Activated naive CD8-positive, alpha-beta T cell treated with anti-CD3 and anti-CD28 coated beads, Interleukin-2, amount 50 U/mL, for 16 hours (primary cell): ENCODE data around the gene NOS1AP.
"Not testable (repeated sequence)": the region's sequence is repeated elsewhere in the genome, so short reads cannot be mapped to it uniquely, and the experiment has no call there.

Source experiments
- DNase-seq: peaks from one replicate; pipeline ENCODE4 v3.0.0-alpha.2; 2020; ENCODE audit warnings: low read depth, low spot score

NOS1AP gene

DNA sequence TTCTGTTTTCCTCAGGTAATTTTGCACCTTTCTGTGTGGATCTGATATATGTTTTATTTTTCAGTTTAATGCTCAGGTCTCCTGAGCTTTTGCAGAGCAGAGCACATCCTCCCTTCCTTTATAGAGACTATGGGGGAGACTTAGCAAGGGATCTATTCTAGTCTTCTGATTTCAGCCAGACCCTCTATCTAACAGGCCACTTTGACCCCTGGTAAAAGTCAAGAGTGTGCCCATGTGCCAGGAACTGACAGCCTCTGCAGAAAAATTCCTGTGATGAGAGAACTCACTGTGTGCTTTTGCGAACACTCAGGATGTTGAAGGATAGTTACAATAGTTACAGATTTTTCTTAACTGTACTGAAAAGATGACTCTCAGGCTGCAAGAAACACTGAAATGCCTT lies 123.3 kb downstream of the NOS1AP start:
- DNase-seq: no peak

GRCh38 chr1:162193221-162193620 lies 123.7 kb downstream of the NOS1AP start:
- DNase-seq: no peak

GRCh38 chr1:162193815-162194214 lies 124.3 kb downstream of the NOS1AP start:
- no peak for DNase-seq

- no peak for DNase-seq
Measured at GRCh38 chr1:162195567-162195966, 126.1 kb downstream of the NOS1AP start.

DNA sequence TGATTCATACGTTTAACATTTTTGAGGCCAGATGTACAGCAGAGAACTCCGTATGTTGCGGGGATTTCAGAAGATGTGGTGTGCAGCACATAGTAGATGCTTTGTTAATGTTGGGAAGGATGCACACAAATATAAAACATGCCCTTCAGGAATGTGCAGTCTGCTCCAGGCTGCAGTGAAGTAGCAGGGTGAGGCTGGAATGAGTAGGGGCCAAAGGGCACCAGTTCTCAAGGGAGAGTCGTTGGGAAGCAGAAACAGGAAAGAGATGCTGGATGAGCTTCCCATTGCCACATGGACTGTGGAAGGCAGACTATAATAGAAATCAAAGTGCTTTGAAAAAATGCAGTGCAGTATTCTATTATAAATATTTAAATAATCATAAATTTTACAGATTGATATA lies 126.9 kb downstream of the NOS1AP start:
- DNase-seq: no peak

DNA sequence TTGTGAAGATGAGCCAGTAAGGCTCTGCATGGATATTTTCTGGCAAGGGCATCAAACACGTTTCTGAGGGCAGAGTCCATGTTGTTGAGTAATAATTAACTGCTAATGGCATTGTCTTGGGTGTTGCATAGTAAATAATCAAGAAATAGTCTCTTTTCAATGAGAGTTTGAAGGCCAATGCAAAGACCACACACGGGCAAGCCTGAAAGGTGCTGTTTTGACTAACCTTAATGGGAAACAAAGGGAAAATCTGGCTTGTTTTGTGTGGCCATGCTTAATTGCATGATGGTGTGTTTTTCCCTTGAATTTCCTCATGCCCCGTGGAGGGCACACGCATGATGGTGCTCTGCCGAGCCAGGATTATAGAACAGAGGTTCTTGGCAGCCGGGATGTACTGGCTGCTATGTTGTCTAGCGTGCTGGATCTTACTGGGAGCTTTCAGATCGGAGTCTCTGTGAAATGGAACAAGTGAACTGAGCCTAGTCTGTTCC lies 127.6 kb downstream of the NOS1AP start:
- DNase-seq: no peak

- no peak for DNase-seq
Measured at GRCh38 chr1:162197615-162198421, 128.3 kb downstream of the NOS1AP start.

- DNase-seq: no peak
Measured at GRCh38 chr1:162200096-162200847, 130.8 kb downstream of the NOS1AP start.

DNA sequence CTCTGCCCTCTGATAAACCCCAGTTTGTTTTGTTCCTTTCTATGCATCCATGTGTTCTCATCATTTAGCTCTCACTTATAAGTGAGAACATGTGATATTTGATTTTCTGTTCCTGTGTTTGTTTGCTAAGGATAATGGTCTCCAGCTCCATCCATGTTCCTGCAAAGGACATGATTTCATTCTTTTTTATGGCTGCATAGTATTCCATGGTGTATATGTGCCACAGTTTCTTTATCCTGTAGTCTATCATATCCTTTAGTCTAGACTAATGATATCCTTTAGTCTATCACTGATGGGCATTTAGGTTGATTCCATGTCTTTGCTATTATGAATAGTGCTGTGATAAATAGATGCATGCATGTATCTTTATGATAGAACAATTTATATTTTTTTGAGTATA lies 131.6 kb downstream of the NOS1AP start:
- not testable (repeated sequence) for DNase-seq

DNA sequence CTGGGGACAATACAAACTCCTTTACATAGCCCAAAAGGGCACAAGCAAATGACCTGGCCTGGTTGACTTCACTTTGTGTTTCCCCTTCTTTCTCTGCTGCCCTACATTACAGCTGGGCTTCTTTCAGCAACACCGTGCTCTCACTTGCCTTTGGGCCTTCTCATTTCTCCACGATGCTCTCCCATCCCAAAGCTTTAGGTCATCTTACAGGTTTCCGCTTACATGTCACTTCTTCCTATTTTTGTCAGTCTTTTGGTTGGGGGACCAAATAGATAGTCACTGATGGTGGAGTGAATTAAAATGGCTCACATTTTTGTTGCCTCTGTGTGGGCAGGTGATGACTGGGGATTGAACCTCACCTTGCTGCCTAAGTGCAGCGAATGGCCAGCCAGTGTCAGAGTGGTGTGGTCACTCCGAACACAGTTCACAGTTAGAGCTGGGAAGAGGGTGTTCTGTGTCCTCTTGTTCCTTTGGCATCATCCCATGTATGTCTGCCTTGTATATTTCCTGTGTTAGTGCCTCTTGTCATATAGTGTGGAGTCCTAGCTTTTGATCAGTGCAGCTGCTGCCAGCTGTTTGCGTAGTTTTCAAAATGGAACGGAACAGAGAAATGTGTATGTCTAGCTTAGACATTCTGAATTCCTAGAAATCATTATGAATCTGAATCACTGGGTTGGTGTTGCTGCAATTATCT lies 134.8 kb downstream of the NOS1AP start:
- DNase-seq: no peak

DNA sequence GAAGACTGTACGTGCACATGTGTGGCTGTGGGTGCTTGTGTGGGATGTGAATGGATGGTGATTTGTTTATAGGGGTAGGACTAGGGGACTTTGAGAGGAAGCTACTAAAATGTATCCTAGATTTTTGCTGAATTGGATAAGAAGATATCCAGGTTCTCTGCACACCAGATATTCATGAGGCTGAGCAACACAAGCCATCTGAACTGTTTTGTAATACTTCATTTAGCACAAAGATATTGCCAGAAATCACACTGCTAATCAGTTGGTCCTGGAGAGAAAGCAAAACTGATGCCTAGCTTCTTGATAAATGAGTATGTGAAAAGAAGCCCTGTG lies 135.3 kb downstream of the NOS1AP start:
- DNase-seq: no peak

- no peak for DNase-seq
Measured at GRCh38 chr1:162206300-162206699, 136.8 kb downstream of the NOS1AP start.

DNA sequence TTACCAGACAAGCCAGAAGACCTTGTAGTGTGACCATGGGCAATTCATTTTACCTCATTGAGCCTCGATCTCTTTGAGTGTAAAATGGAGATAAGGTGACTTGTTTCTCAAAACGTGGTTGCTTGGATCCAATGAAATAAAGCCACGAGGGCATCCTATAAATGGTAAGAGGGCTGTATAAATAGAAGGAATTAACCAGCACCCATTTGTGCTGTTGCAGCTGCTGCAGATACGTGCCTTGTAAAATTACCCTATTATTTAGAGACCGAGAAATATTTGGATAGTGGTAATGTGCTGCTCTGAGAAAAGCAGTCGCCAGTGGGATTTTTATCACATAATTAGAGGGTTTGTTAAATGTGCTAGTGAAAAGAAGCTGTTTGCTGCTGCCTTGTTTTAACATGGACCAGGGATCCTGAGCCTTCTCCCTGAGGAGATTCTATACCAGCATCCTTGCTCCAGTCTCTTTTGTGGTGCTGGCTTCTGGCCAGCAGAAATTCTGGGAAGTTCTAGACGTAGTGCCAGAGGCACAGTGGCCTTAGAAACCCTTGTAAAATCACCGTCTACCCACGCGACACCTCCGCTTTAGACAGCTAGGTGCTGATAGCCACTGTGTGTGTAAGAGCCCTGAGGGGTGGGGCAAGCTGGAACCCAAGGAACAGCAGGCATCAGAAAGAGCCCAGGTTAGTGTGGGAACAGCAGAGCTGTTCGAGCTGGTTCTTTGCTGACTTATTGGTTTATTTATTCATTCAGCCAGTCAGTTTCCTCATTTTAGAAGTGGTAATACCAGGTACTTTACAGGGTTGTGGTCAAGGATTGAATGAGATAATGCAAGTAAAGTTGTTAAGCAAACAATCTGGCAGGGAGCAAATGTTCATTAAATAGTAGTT lies 137.5 kb downstream of the NOS1AP start:
- no peak for DNase-seq

DNA sequence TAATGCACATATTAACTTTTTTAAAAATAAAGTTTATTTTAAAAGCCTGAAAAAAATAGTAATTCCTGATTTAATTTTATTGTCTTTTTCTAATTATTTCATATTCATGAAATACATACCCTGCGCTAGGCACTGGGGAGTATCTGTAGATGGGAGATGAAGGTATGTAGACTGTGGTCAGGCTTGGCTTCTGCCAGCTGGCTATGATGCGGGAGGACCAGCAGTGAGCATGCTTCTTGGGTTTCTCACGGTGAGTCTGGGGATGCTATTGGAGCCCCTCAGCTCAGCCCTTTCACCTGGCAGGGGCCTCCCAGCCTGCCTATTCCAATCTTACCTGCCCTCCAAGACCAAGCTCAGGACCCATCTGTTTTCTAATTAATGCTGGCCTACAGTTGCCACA lies 138.4 kb downstream of the NOS1AP start:
- DNase-seq: no peak

GRCh38 chr1:162210196-162210595 lies 140.7 kb downstream of the NOS1AP start:
- DNase-seq: no peak

- DNase-seq: no peak
Measured at GRCh38 chr1:162212713-162213112, 143.2 kb downstream of the NOS1AP start.

- no peak for DNase-seq
Measured at GRCh38 chr1:162213281-162213912, 143.9 kb downstream of the NOS1AP start.

GRCh38 chr1:162214202-162214601 lies 144.7 kb downstream of the NOS1AP start:
- DNase-seq: no peak

DNA sequence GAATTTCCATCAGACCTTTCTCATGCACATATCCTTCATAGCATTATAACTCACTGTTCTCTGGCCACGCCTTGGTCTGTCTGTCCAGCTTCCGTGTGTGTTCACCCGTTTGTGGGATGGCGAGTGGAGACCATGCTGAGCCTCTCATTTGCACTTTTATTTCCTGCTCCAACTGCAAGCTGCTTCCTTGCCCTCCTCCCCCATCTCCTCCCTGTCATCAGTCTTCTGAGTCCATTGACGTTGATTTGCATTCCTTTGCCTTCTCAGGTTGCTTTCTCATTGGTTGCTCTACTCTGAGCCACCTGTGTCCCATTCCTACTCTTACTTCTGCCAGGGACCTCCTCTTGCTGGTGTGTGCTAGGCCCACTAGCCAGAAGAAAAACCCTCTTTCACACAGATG lies 146.4 kb downstream of the NOS1AP start:
- no peak for DNase-seq

- DNase-seq: no peak
Measured at GRCh38 chr1:162216604-162217003, 147.1 kb downstream of the NOS1AP start.

DNA sequence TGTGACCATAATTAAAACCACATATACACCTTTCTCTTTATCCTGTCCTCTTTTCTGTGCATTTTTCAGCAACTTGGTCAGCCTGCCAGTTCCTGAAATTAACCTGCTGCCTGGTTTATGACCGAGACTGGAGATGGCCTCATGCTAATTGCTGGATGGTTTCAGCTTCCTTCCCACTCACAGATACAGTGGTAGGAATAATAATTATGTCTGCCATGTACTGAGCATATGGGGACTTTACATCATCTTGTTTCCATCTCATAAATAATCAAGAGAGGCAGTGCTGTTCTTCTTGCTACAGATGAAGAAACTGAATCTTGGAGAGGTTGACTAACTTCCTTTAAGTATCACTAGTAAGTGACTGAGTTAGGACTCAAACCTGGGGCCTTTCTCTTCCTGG lies 148.2 kb downstream of the NOS1AP start:
- no peak for DNase-seq
